Epithelial cell of umbilical artery (primary cell): ENCODE measurements around the gene LCMT1. TPM values are rescaled to one million over a fixed set of nuclear protein-coding genes. Genes with fewer than 3 reads are reported as not detected.

Source experiments
- total RNA-seq: library from RNA; depleted of rRNA; stranded (reverse); fragments of >200 nt; gene quantifications from 2 replicates; pipeline ENCODE4 v1.2.3, GENCODE V29; 2014

The LCMT1 gene
- total RNA-seq: 35.7 and 36.7 TPM in 2 replicates

GRCh38 chr16:25111403-25112166, at the start of gene LCMT1:
TSS of gene LCMT1 (plus strand) at chr16:25111742. CDS start at chr16:25111884, 142 bp downstream.

Other genes with a start within 250 kb of the LCMT1 start
- gene ARHGAP17, start 96.4 kb upstream of the LCMT1 start, total RNA-seq: 31.3 and 35.4 TPM in 2 replicates
- not detected in 2 replicates for gene AQP8, start 105.2 kb downstream of the LCMT1 start, total RNA-seq
- gene ZKSCAN2, start 146.1 kb downstream of the LCMT1 start, total RNA-seq: 3.2 and 3.6 TPM in 2 replicates